Measurements from ENCODE around the gene CECR2.
A peak's percentile ranks its signal among the peaks of the same experiment; 100 is the strongest.

The CECR2 gene

DNA sequence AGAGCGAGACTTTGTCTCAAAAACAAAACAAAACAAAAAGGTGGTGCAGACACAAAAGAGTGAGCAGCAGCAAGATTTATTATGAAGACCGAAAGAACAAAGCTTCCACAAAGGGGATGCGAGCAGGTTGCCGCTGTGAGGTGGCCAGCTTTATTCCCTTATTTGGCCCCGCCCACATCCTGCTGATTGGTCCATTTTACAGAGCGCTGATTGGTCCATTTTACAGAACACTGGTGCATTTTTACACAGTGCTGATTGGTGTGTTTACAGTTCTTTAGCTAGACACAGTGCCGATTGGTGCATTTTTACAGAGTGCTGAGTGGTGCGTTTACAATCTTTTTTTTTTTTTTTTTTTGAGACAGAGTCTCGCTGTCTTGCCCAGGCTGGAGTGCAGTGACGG is 77.4 kb downstream of the CECR2 start:
- WGBS (ENCODE audit: extremely low coverage, insufficient coverage, insufficient read length) = no CpG with 5 or more reads among the region's 10 CpGs
- Histone ChIP-seq H2BK12ac (ENCODE audit: low read length) (no peak overlapping the region), H3K4me1 (ENCODE audit: control insufficient read depth in 1 of 2, insufficient read depth in 2 of 2, low read length in 2 of 2) (peaks cover 3% of the 10 kb centered on the region in 2 experiments), H3K9me3 (ENCODE audit: insufficient read depth, low read depth, low read length) (peaks cover 1% of the 10 kb centered on the region), H3K27ac (ENCODE audit: low read depth, low read length) (no peak overlapping the region), H4K8ac (ENCODE audit: low read depth, low read length) (no peak overlapping the region), H4K12ac (ENCODE audit: low read depth, low read length) (no peak overlapping the region), H3K27me3 (ENCODE audit: insufficient read depth, low read length) (no peaks in the 10 kb centered on the region), H3K4me2 (ENCODE audit: low read length) (no peak overlapping the region), H2AFZ (ENCODE audit: insufficient read depth, low read length, poor library complexity) (no peak overlapping the region), H3K14ac (ENCODE audit: low read length) (no peak overlapping the region), H2AK5ac (ENCODE audit: low read length) (no peak overlapping the region), H3K79me2 (ENCODE audit: control insufficient read depth, insufficient read depth, low read length, poor library complexity) (no peaks in the 10 kb centered on the region), H2BK120ac (ENCODE audit: insufficient read depth, low read length, poor library complexity) (no peak overlapping the region), H4K91ac (ENCODE audit: low read depth, low read length) (no peak overlapping the region), H3K36me3 (ENCODE audit: control insufficient read depth in 1 of 2, insufficient read depth in 2 of 2, low read length in 2 of 2) (no peaks in the 10 kb centered on the region), H3K23ac (ENCODE audit: low read length) (no peak overlapping the region), H3K18ac (ENCODE audit: low read length) (no peak overlapping the region), H3K79me1 (ENCODE audit: low read length) (no peaks in the 10 kb centered on the region), H3K9ac (ENCODE audit: low read length) (no peak overlapping the region), H3K4me3 (ENCODE audit: low read depth, low read length) (no peak overlapping the region), H2BK5ac (ENCODE audit: low read depth, low read length, poor library complexity) (no peak overlapping the region), H3K4ac (ENCODE audit: low read depth, low read length) (no peak overlapping the region)
- DNase-seq = no peak

DNA sequence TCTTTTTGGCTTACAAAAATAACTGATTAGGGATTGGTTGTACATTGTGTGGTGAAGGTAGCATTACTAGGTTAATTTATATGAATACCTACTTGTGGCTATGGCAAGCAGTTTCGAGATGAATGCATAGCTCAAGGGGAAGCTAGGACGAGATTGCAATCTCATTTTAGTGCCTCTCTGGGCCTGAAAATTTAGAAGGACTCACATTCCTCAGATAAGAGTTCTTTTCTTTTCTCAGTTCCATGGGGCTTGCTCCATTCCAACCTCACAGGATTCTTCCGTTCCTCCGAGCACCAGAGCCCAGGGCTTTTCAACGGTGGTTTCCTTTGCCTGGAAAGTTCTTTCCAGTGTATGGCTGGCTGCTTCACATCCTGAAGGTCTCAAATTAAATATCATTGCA is 82.1 kb downstream of the CECR2 start:
- Histone ChIP-seq H3K36me3 (ENCODE audit: control insufficient read depth in 1 of 2, insufficient read depth in 2 of 2, low read length in 2 of 2) (peaks cover 0 to 1% of the 10 kb centered on the region in 2 experiments), H3K27ac (ENCODE audit: low read depth, low read length) (peak overlapping the region; percentile 43), H3K27me3 (ENCODE audit: insufficient read depth, low read length) (no peaks in the 10 kb centered on the region), H2AFZ (ENCODE audit: insufficient read depth, low read length, poor library complexity) (no peak overlapping the region), H3K23ac (ENCODE audit: low read length) (no peak overlapping the region), H4K12ac (ENCODE audit: low read depth, low read length) (no peak overlapping the region), H3K79me1 (ENCODE audit: low read length) (peaks cover 1% of the 10 kb centered on the region), H3K14ac (ENCODE audit: low read length) (no peak overlapping the region), H3K18ac (ENCODE audit: low read length) (no peak overlapping the region), H2BK120ac (ENCODE audit: insufficient read depth, low read length, poor library complexity) (no peak overlapping the region), H3K4me1 (ENCODE audit: control insufficient read depth in 1 of 2, insufficient read depth in 2 of 2, low read length in 2 of 2) (peaks cover 7 to 8% of the 10 kb centered on the region in 2 experiments), H3K9ac (ENCODE audit: low read length) (no peak overlapping the region), H4K91ac (ENCODE audit: low read depth, low read length) (no peak overlapping the region), H3K79me2 (ENCODE audit: control insufficient read depth, insufficient read depth, low read length, poor library complexity) (no peaks in the 10 kb centered on the region), H2BK12ac (ENCODE audit: low read length) (no peak overlapping the region), H4K8ac (ENCODE audit: low read depth, low read length) (no peak overlapping the region), H2AK5ac (ENCODE audit: low read length) (no peak overlapping the region), H3K4me3 (ENCODE audit: low read depth, low read length) (no peak overlapping the region), H3K4ac (ENCODE audit: low read depth, low read length) (no peak overlapping the region), H2BK5ac (ENCODE audit: low read depth, low read length, poor library complexity) (no peak overlapping the region), H3K9me3 (ENCODE audit: insufficient read depth, low read depth, low read length) (peaks cover 4% of the 10 kb centered on the region), H3K4me2 (ENCODE audit: low read length) (no peak overlapping the region)
- peak in 1 of 2 donors; percentile 53 for DNase-seq
- no CpG with 5 or more reads among the region's 5 CpGs for WGBS (ENCODE audit: extremely low coverage, insufficient coverage, insufficient read length)

DNA sequence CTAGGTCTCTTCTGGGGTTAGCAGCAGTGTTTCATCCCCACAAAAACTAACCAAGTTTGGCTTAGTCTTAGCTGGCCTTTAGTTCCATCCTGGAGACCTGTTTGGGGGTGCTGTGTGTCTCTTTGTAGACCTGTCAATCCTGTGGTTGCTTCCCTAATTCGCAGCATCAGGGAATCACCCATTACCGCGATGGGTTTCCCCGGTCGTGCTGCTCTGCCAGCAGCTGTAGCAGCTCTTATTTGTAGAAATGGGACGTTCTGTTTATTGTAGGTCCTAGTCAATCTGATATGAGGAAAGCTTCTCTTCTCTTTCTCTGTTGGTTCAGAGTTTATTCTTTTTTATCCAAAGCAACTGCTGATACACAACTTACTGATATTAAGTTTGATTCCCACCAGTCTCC is 91.6 kb downstream of the CECR2 start:
- H3K23ac ChIP-seq (ENCODE audit: low read length) = no peak overlapping the region
- H2AFZ ChIP-seq (ENCODE audit: insufficient read depth, low read length, poor library complexity) = no peak overlapping the region
- no peak overlapping the region for H2BK120ac ChIP-seq (ENCODE audit: insufficient read depth, low read length, poor library complexity)
- no peak overlapping the region for H2AK5ac ChIP-seq (ENCODE audit: low read length)
- no peak overlapping the region for H3K27ac ChIP-seq (ENCODE audit: low read depth, low read length)
- no peak for DNase-seq
- H4K91ac ChIP-seq (ENCODE audit: low read depth, low read length) = no peak overlapping the region
- WGBS (ENCODE audit: extremely low coverage, insufficient coverage, insufficient read length) = no CpG with 5 or more reads among the region's 6 CpGs
- H4K12ac ChIP-seq (ENCODE audit: low read depth, low read length) = no peak overlapping the region
- no peak overlapping the region for H3K14ac ChIP-seq (ENCODE audit: low read length)
- H2BK5ac ChIP-seq (ENCODE audit: low read depth, low read length, poor library complexity) = no peak overlapping the region
- no peaks in the 10 kb centered on the region for H3K9me3 ChIP-seq (ENCODE audit: insufficient read depth, low read depth, low read length)
- no peaks in the 10 kb centered on the region for H3K4me1 ChIP-seq (ENCODE audit: control insufficient read depth in 1 of 2, insufficient read depth in 2 of 2, low read length in 2 of 2)
- H3K4me3 ChIP-seq (ENCODE audit: low read depth, low read length) = no peak overlapping the region
- no peaks in the 10 kb centered on the region for H3K79me2 ChIP-seq (ENCODE audit: control insufficient read depth, insufficient read depth, low read length, poor library complexity)
- no peaks in the 10 kb centered on the region for H3K79me1 ChIP-seq (ENCODE audit: low read length)
- H3K4me2 ChIP-seq (ENCODE audit: low read length) = no peak overlapping the region
- H3K18ac ChIP-seq (ENCODE audit: low read length) = no peak overlapping the region
- H4K8ac ChIP-seq (ENCODE audit: low read depth, low read length) = no peak overlapping the region
- no peak overlapping the region for H2BK12ac ChIP-seq (ENCODE audit: low read length)
- no peak overlapping the region for H3K9ac ChIP-seq (ENCODE audit: low read length)
- H3K27me3 ChIP-seq (ENCODE audit: insufficient read depth, low read length) = no peaks in the 10 kb centered on the region
- H3K4ac ChIP-seq (ENCODE audit: low read depth, low read length) = no peak overlapping the region
- peaks cover 0 to 2% of the 10 kb centered on the region in 2 experiments for H3K36me3 ChIP-seq (ENCODE audit: control insufficient read depth in 1 of 2, insufficient read depth in 2 of 2, low read length in 2 of 2)

DNA sequence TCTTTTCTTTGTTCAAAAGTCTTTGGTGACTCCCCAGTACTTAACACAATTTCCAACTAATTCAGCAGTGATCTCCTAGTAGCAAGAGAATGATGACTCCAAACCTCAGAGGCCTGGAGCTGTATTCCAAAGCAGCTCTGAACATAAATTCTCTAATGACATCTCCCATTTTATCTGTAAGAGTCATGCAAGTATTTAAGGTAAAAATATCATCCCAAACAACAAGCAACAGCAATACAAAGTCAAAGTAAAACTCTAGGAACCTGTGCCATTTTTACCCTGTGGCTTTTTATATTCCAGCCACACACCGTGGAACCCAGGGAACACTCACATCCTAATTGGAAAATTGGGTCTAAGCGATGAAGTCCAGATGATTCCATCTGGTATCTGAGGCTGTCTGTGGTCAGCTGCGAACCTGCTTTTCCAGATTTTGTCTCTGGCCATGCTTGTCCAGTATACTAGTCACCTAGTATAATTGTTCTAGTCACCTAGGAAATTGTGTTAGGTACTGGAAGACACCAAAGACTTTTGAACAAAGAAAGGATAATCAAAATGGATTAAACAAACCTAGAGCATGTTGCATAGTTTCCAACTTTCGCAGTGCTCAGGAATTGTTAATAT is 101.7 kb downstream of the CECR2 start:
- H3K36me3 ChIP-seq (ENCODE audit: control insufficient read depth in 1 of 2, insufficient read depth in 2 of 2, low read length in 2 of 2) = no peaks in the 10 kb centered on the region
- H3K23ac ChIP-seq (ENCODE audit: low read length) = no peak overlapping the region
- H4K12ac ChIP-seq (ENCODE audit: low read depth, low read length) = no peak overlapping the region
- no peak overlapping the region for H3K9ac ChIP-seq (ENCODE audit: low read length)
- no peak overlapping the region for H4K91ac ChIP-seq (ENCODE audit: low read depth, low read length)
- H3K27me3 ChIP-seq (ENCODE audit: insufficient read depth, low read length) = no peaks in the 10 kb centered on the region
- no peaks in the 10 kb centered on the region for H3K79me2 ChIP-seq (ENCODE audit: control insufficient read depth, insufficient read depth, low read length, poor library complexity)
- no peak overlapping the region for H3K27ac ChIP-seq (ENCODE audit: low read depth, low read length)
- H4K8ac ChIP-seq (ENCODE audit: low read depth, low read length) = no peak overlapping the region
- no peak overlapping the region for H2AFZ ChIP-seq (ENCODE audit: insufficient read depth, low read length, poor library complexity)
- WGBS (ENCODE audit: extremely low coverage, insufficient coverage, insufficient read length) = no CpG with 5 or more reads among the region's 4 CpGs
- H3K4me2 ChIP-seq (ENCODE audit: low read length) = no peak overlapping the region
- no peak overlapping the region for H2BK120ac ChIP-seq (ENCODE audit: insufficient read depth, low read length, poor library complexity)
- no peak overlapping the region for H2AK5ac ChIP-seq (ENCODE audit: low read length)
- no peak overlapping the region for H2BK12ac ChIP-seq (ENCODE audit: low read length)
- peak; percentile 61 to 79 for DNase-seq
- H3K79me1 ChIP-seq (ENCODE audit: low read length) = no peaks in the 10 kb centered on the region
- no peak overlapping the region for H3K4ac ChIP-seq (ENCODE audit: low read depth, low read length)
- no peak overlapping the region for H2BK5ac ChIP-seq (ENCODE audit: low read depth, low read length, poor library complexity)
- no peak overlapping the region for H3K14ac ChIP-seq (ENCODE audit: low read length)
- peaks cover 1% of the 10 kb centered on the region for H3K9me3 ChIP-seq (ENCODE audit: insufficient read depth, low read depth, low read length)
- no peak overlapping the region for H3K4me3 ChIP-seq (ENCODE audit: low read depth, low read length)
- H3K4me1 ChIP-seq (ENCODE audit: control insufficient read depth in 1 of 2, insufficient read depth in 2 of 2, low read length in 2 of 2) = peaks cover 0 to 5% of the 10 kb centered on the region in 2 experiments
- H3K18ac ChIP-seq (ENCODE audit: low read length) = no peak overlapping the region
